HG02870 (cell line): ENCODE data around the gene CAPNS2.

ENCODE experiments used
- ATAC-seq: cut with Tn5 transposase; IDR thresholded peaks from one replicate; pipeline ENCODE4 v1.9.1; 2021; ENCODE audit warnings: mild to moderate bottlenecking, moderate library complexity; ENCODE audit not compliant: unreplicated experiment

CAPNS2 gene

DNA sequence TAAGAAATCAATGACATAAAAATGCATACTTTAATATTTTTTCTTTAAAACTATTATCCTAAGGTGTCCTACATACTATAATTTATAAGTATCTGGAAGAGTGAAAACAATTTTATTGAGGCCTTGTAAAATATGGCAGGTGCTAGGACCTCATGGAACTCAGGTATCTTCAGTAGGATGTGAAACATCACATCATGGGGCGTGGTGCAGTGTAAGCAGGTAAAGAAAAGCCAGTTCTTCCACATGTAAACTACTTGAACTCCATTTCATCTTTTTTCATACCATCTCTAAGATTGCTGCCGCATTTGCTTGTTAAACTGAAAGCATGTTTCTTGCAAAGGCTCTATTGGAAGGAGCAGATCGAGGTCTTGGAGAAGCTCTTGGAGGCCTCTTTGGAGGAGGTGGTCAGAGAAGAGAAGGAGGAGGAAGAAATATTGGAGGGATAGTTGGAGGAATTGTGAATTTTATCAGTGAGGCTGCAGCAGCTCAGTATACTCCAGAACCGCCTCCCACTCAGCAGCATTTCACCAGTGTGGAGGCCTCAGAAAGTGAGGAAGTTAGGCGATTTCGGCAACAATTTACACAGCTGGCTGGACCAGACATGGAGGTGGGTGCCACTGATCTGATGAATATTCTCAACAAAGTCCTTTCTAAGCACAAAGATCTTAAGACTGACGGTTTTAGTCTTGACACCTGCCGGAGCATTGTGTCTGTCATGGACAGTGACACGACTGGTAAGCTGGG, at the start of gene CAPNS2:
Gene CAPNS2 (plus strand): TSS at position 253 of the 744 bp plus-strand sequence. CDS start 73 bp downstream, at position 326.
- no peak for ATAC-seq

DNA sequence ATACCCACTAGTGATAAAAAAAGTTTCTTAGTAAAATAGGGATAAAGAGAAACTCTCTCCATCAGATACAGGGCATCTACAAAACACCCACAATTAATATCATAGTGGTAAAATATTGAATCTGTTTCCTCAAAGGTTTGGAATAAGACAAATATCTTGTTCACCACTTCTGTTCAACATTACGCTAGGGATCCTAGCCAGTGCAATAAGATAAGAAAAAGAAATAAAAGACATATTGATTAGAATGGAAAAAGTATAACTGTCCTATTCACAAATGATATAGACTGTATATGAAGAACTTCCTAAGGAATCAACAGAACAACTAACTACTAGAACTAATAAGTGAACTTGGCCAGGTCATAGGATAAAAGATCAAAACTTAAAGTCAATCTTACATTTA, 44.7 kb upstream of the CAPNS2 start:
- no peak for ATAC-seq

DNA sequence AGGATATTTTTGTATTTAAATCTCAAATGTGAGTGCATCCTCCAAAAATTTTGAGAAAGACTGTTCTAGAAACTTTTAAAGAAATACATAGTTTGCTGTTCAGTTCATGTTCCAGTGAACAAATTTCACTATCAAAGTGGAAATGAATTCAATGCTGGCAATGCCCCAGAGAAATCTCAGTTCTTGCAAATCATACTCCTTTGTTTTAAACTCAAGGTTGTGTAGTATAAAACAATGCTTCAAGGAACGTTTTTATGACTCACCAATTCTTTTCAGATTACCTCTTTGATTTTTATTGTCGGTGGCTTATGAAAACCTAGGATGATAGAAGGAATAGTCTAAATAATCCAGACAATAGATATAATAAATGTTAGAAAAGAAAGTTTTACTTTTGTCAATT, 40.0 kb upstream of the CAPNS2 start:
- no peak for ATAC-seq

DNA sequence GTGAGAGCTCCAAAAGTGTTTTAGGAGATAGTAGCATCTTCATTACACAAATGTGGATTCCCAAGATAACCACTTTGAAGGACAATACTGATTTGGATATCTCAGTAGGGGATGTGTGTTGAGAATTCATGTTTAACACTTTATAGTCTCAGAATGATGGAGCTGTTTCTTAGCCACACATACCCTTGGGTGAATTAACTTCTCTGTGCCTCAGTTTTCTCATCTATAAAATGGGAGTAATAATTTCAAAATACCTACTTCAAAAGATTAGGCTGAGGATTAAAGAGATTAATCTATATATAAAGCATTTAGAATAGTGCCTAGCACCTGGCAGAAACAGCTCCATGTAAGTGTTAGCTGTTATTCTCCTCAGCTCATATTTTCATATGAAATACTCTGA, 38.6 kb upstream of the CAPNS2 start:
- no peak for ATAC-seq

- ATAC-seq, result no peak
Measured at GRCh38 chr16:55529018-55529417, 37.5 kb upstream of the CAPNS2 start.

GRCh38 chr16:55530316-55530856, 36.1 kb upstream of the CAPNS2 start:
- no peak for ATAC-seq

DNA sequence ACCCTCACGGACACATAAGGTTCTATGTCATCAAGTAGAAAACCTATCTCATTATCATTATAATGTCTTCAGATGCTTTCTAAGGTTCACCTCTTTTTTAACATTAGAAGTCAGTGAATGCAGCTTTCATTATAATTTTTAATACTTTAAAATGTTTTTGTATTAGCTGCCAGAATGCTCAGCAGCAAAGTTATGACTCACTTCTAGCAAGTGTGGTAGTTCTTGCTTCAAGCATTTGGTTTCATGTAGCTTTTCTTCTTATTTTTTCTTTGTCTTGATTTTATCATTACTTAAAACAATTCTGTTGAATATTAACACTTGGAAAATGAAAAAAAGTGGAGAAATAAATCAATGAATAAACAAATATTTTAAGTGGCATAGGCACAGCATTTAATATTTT, 34.3 kb upstream of the CAPNS2 start:
- no peak for ATAC-seq

DNA sequence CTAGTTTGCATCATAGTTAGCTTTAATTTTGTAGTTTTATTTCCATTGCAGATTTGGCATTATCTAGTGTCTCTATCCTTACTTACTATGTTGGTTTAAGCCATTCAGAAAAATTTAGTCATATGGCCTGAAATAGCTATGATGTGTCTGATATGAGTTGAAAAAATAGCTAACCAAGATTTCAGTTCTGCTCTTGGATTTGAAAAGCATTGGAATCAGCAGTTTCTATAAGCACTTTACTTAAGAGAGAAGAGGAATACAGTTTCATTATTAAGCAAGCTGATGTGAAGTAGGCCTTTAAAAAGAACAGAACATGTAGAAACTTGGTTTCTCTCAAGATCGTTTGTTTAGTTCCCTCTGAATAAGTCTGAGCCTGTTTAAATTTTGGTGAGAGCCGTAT, 31.7 kb upstream of the CAPNS2 start:
- no peak for ATAC-seq

- ATAC-seq, result no peak
Measured at GRCh38 chr16:55539049-55539448, 27.4 kb upstream of the CAPNS2 start.

GRCh38 chr16:55539488-55539887, 27.0 kb upstream of the CAPNS2 start:
- no peak for ATAC-seq

GRCh38 chr16:55540221-55540620, 26.3 kb upstream of the CAPNS2 start:
- no peak for ATAC-seq

GRCh38 chr16:55542459-55543082, 23.9 kb upstream of the CAPNS2 start:
- no peak for ATAC-seq

GRCh38 chr16:55543472-55543871, 23.0 kb upstream of the CAPNS2 start:
- ATAC-seq, result no peak

GRCh38 chr16:55552621-55553020, 13.9 kb upstream of the CAPNS2 start:
- no peak for ATAC-seq

- ATAC-seq, result no peak
Measured at GRCh38 chr16:55555436-55555835, 11.0 kb upstream of the CAPNS2 start.

GRCh38 chr16:55557186-55557585, 9.3 kb upstream of the CAPNS2 start:
- no peak for ATAC-seq

- no peak for ATAC-seq
Measured at GRCh38 chr16:55559233-55559632, 7.3 kb upstream of the CAPNS2 start.

DNA sequence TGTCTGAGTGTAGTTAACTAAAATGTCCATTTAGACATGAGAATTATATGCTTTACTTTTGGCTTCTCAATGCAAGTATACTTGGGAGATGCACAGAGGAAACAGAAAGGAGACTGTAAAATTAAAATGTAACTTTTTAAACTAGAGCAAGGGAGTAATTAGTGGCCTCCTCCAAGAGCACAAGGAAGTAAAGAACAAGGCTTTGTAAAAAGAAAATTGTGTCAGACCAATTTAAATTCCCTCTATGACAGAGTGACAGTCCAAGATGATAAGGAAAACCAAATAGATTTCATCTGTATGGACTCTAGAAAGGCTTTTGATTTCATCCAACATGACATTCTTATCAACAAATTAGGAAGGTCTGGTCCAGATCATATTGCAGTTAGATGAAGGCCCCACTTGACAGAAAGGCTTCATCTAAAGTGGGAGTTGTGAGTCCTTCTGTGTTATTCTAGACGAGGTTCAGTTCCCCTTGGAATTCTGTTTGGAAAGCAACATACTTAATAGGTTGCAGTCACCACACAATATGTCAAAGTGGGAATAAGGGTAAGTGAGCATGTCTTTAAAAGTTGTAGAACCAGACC, 6.5 kb upstream of the CAPNS2 start:
- ATAC-seq, result no peak

DNA sequence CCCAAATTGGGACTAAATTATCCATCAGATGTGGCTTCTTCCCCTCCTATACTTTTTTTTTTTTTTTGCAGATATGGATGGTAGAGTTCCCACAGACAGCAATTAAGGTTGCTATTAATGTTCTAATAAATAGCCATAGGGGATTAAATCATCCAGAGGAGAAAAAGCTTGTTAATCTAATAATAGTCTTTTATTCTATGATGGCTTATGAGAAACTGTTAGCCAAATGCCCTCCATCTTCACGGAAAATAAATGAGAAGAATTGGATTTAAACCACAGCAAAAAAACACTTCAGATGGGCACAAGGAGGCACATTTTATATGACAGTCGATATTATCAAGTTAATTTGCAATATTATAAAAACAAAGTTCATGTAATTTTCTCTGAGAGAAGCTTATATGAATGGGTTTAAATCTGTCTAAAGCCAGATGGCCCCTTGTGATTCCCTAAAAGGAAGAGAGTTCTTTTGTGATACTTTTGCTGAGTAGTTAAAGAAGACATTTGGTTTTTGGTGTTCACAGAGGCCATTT, 5.1 kb upstream of the CAPNS2 start:
- ATAC-seq, result no peak

DNA sequence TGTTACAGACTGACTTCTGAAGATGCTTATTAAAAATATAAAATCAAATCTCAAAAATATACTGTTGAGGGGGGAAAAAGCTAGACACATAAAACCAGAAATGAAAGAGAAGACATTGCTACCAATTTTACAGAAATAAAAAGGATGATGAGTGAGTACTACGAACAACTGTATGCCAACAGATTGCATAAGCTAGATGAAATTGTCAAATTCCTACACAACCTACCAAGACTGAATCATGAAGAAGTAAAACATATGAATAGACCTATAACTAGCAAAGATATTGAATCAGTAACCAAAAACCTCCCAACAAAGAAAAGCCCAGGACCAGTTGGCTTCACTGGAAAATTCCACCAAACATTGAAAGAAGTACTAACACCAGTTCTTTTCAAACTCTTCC, 3.5 kb upstream of the CAPNS2 start:
- no peak for ATAC-seq

DNA sequence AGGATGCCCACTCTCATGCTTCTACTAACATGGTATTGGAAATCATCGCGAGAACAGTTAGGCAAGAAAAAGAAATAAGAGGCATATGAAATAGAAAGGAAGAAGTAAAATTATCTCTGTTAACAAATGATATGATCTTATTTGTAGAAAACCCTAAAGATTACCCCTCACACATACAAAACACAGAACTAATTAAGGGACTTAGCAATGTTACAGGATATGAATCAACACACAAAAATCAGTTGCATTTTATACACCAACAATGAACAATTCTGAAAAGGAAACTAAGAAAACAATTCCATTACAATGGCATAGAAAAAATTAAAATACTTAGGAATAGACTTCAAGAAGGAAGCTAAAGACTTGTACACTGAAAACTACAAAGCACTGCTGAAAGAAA, 2.7 kb upstream of the CAPNS2 start:
- no peak for ATAC-seq

- ATAC-seq, result no peak
Measured at GRCh38 chr16:55565086-55565485, 1.4 kb upstream of the CAPNS2 start.
